RWPE1 (cell line): ENCODE data around the gene GPR158.

Source experiments
- CTCF ChIA-PET: fragments of 350-600 bp; sonication (Branson Sonifier 250); formaldehyde crosslinking; extraction: SDS; loops from one replicate; lab custom pipeline; 2021; lab: Yijun Ruan, JAX
- POLR2A ChIA-PET: fragments of 400-600 bp; formaldehyde crosslinking; extraction: SDS; loops from one replicate; lab custom pipeline; 2020; ENCODE audit warnings: antibody characterized with exemption; ENCODE audit not compliant: low non-redundant PET; lab: Yijun Ruan, JAX
- DNase-seq: peaks from one replicate; pipeline ENCODE4 v3.0.0; 2012; ENCODE audit warnings: low spot score
- H3K27ac ChIP-seq: fragments of 450-650 bp; 2 replicates; pipeline ENCODE4 v1.5.1; 2017
- CTCF ChIP-seq: fragments of 450-650 bp; conservative IDR thresholded peaks from 2 replicates; pipeline ENCODE4 v1.5.1; 2017; ENCODE audit warnings: low read depth, mild to moderate bottlenecking

Gene GPR158

GRCh38 chr10:25222085-25222660 lies 47.4 kb downstream of the GPR158 start:
- no peak for DNase-seq
- ChIA-PET POLR2A (no interaction called here), CTCF (no interaction called here)
- no peak overlapping the region for H3K27ac ChIP-seq
- no peak for TF ChIP-seq CTCF

- TF ChIP-seq CTCF = peak; percentile 74
- ChIA-PET CTCF (interaction anchor here (0.5 to 2.1 kb wide), 12 partner anchors 30 to 1670 kb away, joined by 3 to 17 read pairs (median 3); no protein-coding TSS in a partner anchor), POLR2A (interaction anchor here (0.6 kb wide), 1 partner anchor 77 kb away, joined by 3 read pairs; no protein-coding TSS in a partner anchor)
- DNase-seq = peak; percentile 19
- H3K27ac ChIP-seq = no peak overlapping the region
Observed at GRCh38 chr10:25226775-25227682, 52.2 kb downstream of the GPR158 start.

GRCh38 chr10:25231751-25232150 lies 57.0 kb downstream of the GPR158 start:
- ChIA-PET POLR2A (no interaction called here), CTCF (interaction anchor here (0.5 to 0.6 kb wide), 2 partner anchors 80 to 98 kb away, joined by 3 to 4 read pairs; no protein-coding TSS in a partner anchor)
- no peak overlapping the region for H3K27ac ChIP-seq
- no peak for DNase-seq
- TF ChIP-seq CTCF = no peak

- H3K27ac ChIP-seq = no peak overlapping the region
- CTCF ChIA-PET = interaction anchor here (0.6 kb wide), 1 partner anchor 79 kb away, joined by 4 read pairs; no protein-coding TSS in a partner anchor
- no peak for DNase-seq
- no peak for TF ChIP-seq CTCF
- POLR2A ChIA-PET = no interaction called here
Observed at GRCh38 chr10:25232204-25232603, 57.4 kb downstream of the GPR158 start.

GRCh38 chr10:25245165-25245564 lies 70.4 kb downstream of the GPR158 start:
- no peak for TF ChIP-seq CTCF
- no peak overlapping the region for H3K27ac ChIP-seq
- no peak for DNase-seq
- POLR2A ChIA-PET = no interaction called here
- CTCF ChIA-PET = no interaction called here

- no peak for DNase-seq
- H3K27ac ChIP-seq = no peak overlapping the region
- ChIA-PET POLR2A (no interaction called here), CTCF (interaction anchor here (0.7 kb wide), 1 partner anchor 31 kb away, joined by 4 read pairs; no protein-coding TSS in a partner anchor)
- TF ChIP-seq CTCF = no peak
Observed at GRCh38 chr10:25257646-25258045, 82.8 kb downstream of the GPR158 start.
